HUDEP-2 (cell line): ENCODE measurements around the gene CAPN15.

Source experiments
- DNase-seq, 76 experiments: peaks; one replicate each; lab custom pipeline; 2025; ENCODE audit not compliant: unreplicated experiment in 76 of 76; lab: John Stamatoyannopoulos, UW

Gene CAPN15

GRCh38 chr16:559411-560203 is 32.1 kb downstream of the CAPN15 start:
- DNase-seq: no peak

- DNase-seq: no peak
These were observed 32.7 kb downstream of the CAPN15 start, which contains the start of gene PRR35 for GRCh38 chr16:560204-560700. Gene PRR35, plus strand, starts transcription at chr16:560394. Its CDS starts 2,901 bp downstream, at chr16:563295.

GRCh38 chr16:560701-561412 is 33.3 kb downstream of the CAPN15 start:
- no peak for DNase-seq

- DNase-seq: no peak
These were observed 33.9 kb downstream of the CAPN15 start for GRCh38 chr16:561413-561794.

GRCh38 chr16:561957-562938 is 34.7 kb downstream of the CAPN15 start:
- no peak for DNase-seq

- DNase-seq: no peak
These were observed 35.6 kb downstream of the CAPN15 start for GRCh38 chr16:563072-563644.

- DNase-seq: no peak
These were observed 37.3 kb downstream of the CAPN15 start for GRCh38 chr16:564690-565418.

GRCh38 chr16:565419-566330 is 38.2 kb downstream of the CAPN15 start:
- DNase-seq: peak in 57 of 76 experiments; percentile 12 to 86 (median 60)

- DNase-seq: peak in 73 of 76 experiments; percentile 49 to 91 (median 79)
These were observed 39.2 kb downstream of the CAPN15 start, which contains the start of gene NHLRC4 for GRCh38 chr16:566475-567372. Gene NHLRC4, plus strand, starts transcription at chr16:567005. Its CDS starts 1,043 bp downstream, at chr16:568048.

- no peak for DNase-seq
These were observed 40.1 kb downstream of the CAPN15 start for GRCh38 chr16:567373-568256.

- DNase-seq: peak in 72 of 76 experiments; percentile 43 to 93 (median 83)
These were observed 41.1 kb downstream of the CAPN15 start for GRCh38 chr16:568401-569258.

GRCh38 chr16:569445-570254 is 42.1 kb downstream of the CAPN15 start, which contains the start of gene PIGQ:
Gene PIGQ, plus strand, starts transcription at chr16:569968. Its CDS starts 4,107 bp downstream, at chr16:574075.
- peak in 54 of 76 experiments; percentile 16 to 75 (median 52) for DNase-seq

GRCh38 chr16:572865-573650 is 45.5 kb downstream of the CAPN15 start:
- no peak for DNase-seq
